Islet of Langerhans (tissue), 1 donor: ENCODE measurements around the gene HBA2.
"Not testable (repeated sequence)": the region's sequence is repeated elsewhere in the genome, so short reads cannot be mapped to it uniquely, and the experiment has no call there.

Experiments
- FAIRE-seq: peaks from one replicate; lab custom pipeline; 2011; peaks lifted over from hg19 to GRCh38; lab: Jason Lieb, UNC

The HBA2 gene

DNA sequence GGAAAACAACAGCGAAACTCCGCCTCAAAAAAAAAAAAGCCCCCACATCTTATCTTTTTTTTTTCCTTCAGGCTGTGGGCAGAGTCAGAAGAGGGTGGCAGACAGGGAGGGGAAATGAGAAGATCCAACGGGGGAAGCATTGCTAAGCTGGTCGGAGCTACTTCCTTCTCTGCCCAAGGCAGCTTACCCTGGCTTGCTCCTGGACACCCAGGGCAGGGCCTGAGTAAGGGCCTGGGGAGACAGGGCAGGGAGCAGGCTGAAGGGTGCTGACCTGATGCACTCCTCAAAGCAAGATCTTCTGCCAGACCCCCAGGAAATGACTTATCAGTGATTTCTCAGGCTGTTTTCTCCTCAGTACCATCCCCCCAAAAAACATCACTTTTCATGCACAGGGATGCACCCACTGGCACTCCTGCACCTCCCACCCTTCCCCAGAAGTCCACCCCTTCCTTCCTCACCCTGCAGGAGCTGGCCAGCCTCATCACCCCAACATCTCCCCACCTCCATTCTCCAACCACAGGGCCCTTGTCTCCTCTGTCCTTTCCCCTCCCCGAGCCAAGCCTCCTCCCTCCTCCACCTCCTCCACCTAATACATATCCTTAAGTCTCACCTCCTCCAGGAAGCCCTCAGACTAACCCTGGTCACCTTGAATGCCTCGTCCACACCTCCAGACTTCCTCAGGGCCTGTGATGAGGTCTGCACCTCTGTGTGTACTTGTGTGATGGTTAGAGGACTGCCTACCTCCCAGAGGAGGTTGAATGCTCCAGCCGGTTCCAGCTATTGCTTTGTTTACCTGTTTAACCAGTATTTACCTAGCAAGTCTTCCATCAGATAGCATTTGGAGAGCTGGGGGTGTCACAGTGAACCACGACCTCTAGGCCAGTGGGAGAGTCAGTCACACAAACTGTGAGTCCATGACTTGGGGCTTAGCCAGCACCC is 2.6 kb downstream of the HBA2 start:
- FAIRE-seq = no peak

GRCh38 chr16:176006-176405 is 3.3 kb downstream of the HBA2 start:
- FAIRE-seq = not testable (repeated sequence)

DNA sequence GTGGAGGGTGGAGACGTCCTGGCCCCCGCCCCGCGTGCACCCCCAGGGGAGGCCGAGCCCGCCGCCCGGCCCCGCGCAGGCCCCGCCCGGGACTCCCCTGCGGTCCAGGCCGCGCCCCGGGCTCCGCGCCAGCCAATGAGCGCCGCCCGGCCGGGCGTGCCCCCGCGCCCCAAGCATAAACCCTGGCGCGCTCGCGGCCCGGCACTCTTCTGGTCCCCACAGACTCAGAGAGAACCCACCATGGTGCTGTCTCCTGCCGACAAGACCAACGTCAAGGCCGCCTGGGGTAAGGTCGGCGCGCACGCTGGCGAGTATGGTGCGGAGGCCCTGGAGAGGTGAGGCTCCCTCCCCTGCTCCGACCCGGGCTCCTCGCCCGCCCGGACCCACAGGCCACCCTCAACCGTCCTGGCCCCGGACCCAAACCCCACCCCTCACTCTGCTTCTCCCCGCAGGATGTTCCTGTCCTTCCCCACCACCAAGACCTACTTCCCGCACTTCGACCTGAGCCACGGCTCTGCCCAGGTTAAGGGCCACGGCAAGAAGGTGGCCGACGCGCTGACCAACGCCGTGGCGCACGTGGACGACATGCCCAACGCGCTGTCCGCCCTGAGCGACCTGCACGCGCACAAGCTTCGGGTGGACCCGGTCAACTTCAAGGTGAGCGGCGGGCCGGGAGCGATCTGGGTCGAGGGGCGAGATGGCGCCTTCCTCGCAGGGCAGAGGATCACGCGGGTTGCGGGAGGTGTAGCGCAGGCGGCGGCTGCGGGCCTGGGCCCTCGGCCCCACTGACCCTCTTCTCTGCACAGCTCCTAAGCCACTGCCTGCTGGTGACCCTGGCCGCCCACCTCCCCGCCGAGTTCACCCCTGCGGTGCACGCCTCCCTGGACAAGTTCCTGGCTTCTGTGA is 4.1 kb downstream of the HBA2 start, which contains the start of gene HBA1:
TSS of gene HBA1 (plus strand) at position 204 of the 906 bp plus-strand sequence. CDS start at position 241, 37 bp downstream.
- FAIRE-seq = not testable (repeated sequence)

GRCh38 chr16:177394-177822 is 4.7 kb downstream of the HBA2 start:
- no peak for FAIRE-seq

GRCh38 chr16:177981-178667 is 5.4 kb downstream of the HBA2 start:
- FAIRE-seq = no peak

- FAIRE-seq = no peak
Measured at GRCh38 chr16:178668-179015, 6.0 kb downstream of the HBA2 start.

DNA sequence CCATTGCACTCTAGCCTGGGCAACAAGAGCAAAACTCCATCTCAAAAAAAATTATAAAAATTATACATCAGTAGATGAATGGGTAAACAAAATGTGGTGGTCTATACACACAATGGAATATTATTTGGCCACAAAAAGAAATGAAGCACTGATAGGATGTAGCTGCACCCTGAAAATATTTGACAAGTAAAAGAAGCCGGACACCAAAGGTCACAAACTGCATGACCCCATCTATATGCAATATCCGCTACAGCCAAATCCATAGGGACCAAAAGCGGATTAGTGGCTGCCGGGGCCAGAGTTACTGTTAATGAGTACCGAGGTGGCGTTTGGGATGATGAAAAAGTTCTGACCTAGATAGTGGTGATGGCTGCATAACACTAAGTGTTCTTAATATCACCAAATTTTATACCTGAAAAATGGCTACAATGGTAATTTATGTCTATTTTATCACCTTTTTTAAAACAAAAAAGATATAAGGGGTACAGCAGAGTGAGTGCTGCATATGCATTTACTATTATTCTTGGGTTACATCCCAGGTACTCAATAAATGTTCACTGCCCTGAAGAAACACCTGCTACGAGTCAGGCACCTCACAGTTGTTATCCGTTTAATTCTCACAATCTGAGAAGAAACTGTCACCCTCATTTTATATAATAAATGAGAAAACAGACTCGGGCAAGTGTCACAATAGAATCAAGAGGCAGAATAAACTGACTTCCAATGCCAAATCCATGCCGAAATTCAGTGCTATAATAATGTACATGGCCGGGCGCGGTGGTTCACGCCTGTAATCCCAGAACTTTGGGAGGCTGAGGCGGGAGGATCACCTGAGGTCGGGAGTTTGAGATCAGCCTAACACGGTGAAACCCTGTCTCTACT is 6.8 kb downstream of the HBA2 start:
- FAIRE-seq = no peak

DNA sequence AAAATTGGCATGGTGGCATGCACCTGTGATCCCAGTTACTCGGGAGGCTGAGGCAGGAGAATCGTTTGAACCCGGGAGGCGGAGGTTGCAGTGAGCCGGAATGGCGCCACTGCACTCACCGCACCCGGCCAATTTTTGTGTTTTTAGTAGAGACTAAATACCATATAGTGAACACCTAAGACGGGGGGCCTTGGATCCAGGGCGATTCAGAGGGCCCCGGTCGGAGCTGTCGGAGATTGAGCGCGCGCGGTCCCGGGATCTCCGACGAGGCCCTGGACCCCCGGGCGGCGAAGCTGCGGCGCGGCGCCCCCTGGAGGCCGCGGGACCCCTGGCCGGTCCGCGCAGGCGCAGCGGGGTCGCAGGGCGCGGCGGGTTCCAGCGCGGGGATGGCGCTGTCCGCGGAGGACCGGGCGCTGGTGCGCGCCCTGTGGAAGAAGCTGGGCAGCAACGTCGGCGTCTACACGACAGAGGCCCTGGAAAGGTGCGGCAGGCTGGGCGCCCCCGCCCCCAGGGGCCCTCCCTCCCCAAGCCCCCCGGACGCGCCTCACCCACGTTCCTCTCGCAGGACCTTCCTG is 7.5 kb downstream of the HBA2 start, which contains the start of gene HBQ1:
TSS of gene HBQ1 (plus strand) at position 359 of the 575 bp plus-strand sequence. CDS start at position 387, 28 bp downstream.
- no peak for FAIRE-seq

GRCh38 chr16:180681-181564 is 8.2 kb downstream of the HBA2 start:
- FAIRE-seq = no peak

DNA sequence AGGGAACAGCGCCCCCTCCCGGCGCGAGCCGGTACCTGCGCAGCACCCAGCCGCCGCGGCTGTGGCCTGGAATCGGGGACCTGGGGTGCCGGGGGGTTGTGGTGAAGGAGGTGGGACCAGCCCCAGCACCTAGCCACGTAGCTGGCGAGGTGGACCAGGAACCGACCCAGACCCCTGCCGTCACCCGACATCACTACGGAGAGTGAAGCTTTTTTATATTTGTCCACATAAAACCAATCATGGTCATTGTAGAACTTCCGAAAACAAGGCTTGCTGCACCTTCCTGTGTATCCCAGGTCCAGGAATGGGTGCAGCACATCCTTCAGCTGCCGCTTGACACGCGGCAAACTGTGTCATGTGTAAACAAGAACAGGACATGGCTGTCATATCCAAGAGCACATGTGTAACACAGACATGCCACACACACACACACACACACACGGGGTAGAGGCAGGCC is 8.9 kb downstream of the HBA2 start:
- FAIRE-seq = no peak

DNA sequence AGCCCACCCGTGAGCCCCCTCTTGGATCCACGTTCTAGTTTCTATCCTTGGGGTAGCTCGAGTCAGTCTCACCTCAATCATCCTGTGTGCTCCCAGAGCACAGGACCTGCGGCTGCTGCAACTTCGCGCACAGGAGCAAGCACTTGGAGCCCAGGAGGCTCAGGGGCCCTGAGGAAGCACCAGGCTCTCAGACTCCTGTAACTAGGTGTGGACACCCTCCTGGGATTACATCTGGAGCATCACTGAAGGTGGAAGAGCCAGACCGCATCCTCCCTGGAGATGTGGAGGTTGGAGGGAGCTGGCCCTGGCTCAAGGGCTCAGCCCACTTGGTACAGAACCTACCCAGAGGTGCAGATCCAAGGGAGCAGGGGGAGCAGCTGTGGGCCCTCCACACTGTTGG is 10.3 kb downstream of the HBA2 start:
- FAIRE-seq = no peak

- no peak for FAIRE-seq
Measured at GRCh38 chr16:185213-185612, 12.5 kb downstream of the HBA2 start.

- no peak for FAIRE-seq
Measured at GRCh38 chr16:185691-186090, 13.0 kb downstream of the HBA2 start.

- FAIRE-seq = no peak
Measured at GRCh38 chr16:187330-187729, 14.7 kb downstream of the HBA2 start.

DNA sequence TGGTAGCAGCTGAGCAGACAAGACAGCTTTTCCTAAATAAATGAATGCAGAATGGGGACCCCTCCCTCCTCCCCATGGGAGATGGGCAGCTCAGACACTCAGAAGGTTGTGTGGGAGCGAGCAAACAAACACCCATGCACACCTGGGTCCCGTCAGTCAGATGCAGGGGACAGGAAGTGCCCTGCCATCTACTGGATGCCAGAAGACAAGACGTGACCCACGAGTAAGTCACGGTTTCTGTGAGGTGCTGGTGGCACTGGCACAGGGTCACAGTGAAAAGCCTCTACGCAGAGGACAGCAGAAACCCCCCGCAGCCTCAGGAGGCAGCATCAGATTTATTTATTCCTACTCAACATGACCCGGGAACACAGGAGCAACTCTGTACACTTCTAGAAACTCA is 16.0 kb downstream of the HBA2 start:
- FAIRE-seq = no peak

DNA sequence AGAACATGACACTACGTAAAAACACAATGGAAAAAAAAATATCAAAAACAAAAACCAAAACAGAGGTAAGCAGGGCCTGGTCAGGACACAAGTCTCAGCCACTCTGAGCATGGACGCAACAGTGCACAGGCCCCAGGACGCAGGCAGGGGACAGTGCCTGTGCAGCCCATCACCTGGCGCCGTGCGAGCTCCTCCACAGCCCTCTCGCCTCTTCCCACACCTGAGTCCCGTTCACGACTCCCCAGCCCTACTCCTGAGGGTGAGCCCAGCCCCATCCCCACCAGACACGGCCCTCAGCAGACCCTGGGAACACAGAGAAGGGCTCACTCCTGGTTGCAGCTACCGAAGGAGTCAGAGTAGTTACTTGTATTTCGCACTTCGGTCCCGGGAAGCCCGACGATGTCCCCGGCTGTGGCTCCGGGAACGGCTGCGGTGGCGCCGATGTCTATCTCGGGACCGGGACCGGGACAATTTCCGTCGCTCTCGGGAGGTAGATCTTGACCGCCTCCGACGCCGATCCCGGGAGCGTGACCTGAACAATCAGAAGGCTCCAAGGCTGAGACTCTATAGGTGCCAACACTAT is 17.0 kb downstream of the HBA2 start:
- FAIRE-seq = no peak

GRCh38 chr16:191831-192230 is 19.2 kb downstream of the HBA2 start:
- FAIRE-seq = no peak

GRCh38 chr16:192686-193085 is 20.0 kb downstream of the HBA2 start:
- FAIRE-seq = no peak

DNA sequence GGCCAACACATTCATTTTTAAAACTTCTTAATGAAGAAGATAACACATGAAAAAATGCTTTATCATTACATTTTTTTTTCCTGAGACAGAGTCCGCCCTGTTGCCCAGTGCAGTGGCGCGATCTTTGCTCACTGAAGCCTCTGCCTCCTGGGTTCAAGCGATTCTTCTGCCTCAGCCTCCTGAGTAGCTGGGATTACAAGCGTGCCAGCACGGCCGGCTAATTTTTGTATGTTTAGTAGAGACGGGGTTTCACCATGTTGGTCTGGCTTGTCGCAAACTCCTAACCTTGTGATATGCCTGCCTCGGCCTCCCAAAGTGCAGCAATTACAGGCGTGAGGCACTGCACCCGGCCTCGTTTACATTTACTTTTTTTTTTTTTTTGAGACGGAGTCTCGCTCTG is 20.8 kb downstream of the HBA2 start:
- no peak for FAIRE-seq
